Measurements from ENCODE around the gene DEGS2.

DEGS2 gene

GRCh38 chr14:100145682-100146464 is 13.6 kb downstream of the DEGS2 start:
- TF ChIP-seq CTCF (IDR thresholded peaks at IDR 0.05; ENCODE audit: borderline replicate concordance, insufficient read depth, low read depth, low read length), result no peak

GRCh38 chr14:100144996-100145646 is 14.3 kb downstream of the DEGS2 start:
- H3K4me3 ChIP-seq (ENCODE audit: low read depth, low read length), result no peak overlapping the region
- TF ChIP-seq CTCF (IDR thresholded peaks at IDR 0.05; ENCODE audit: borderline replicate concordance, insufficient read depth, low read depth, low read length), result no peak

More at GRCh38 chr14:100145682-100146464, 13.6 kb downstream of the DEGS2 start:
- no peak overlapping the region for H3K4me3 ChIP-seq (ENCODE audit: low read depth, low read length)

DNA sequence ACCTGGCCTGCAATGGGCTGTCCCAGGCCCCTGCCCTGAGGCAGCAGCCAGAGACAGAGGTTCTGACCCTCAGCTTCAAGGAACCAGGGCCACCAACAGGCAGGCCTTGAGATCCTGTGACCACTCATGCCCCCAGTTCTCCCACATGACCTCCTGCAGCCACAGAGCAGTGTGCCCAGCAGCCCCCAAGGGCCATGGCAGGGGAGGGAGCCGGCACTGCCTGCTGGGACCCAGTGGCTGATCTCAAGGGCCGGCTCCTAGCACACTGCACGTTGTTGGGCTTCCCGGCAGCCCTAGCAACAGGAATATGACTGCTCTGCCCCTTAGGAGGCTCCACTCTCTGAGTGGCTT is 14.8 kb downstream of the DEGS2 start:
- no peak overlapping the region for H3K4me3 ChIP-seq (ENCODE audit: low read depth, low read length)
- TF ChIP-seq CTCF (IDR thresholded peaks at IDR 0.05; ENCODE audit: borderline replicate concordance, insufficient read depth, low read depth, low read length), result no peak

DNA sequence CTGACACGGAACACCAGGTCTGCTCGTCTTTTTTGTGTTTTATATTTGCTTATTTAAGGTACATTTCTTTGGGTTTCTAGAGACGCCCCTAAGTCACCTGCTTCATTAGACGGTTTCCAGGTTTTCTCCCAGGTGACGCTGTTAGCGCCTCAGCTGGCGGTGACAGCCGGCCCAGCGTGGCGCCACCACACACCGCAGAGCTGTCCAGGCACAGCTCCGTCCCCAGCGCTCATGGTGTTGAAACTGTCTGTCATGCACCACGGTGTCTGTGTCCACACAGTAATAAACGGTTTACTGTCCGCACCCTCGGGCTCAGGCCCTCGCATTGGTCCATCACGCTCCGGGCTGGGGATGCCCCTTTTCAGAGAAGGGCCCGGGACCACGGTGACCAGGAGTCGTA is 15.5 kb downstream of the DEGS2 start:
- TF ChIP-seq CTCF (IDR thresholded peaks at IDR 0.05; ENCODE audit: borderline replicate concordance, insufficient read depth, low read depth, low read length), result no peak
- no peak overlapping the region for H3K4me3 ChIP-seq (ENCODE audit: low read depth, low read length)

DNA sequence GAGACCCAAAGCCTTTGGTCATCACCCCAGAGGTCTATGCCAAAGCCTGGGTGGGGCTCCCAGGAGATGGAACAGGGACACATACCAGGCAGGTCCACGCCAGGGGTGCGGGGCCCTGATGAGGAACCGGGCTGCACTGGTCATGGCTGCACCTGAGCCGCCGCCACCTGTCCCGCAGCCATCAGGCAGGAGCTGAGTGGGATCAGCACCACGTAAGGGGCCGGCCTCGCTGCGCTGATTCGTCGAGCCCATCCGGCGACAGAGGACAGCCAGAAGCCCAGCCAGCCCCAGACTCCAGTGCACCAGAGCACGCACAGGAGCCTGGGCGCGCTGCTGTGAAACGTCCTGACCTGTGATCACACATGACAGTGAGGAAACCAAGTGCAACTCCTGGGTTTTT is 15.9 kb downstream of the DEGS2 start:
- no peak for TF ChIP-seq CTCF (IDR thresholded peaks at IDR 0.05; ENCODE audit: borderline replicate concordance, insufficient read depth, low read depth, low read length)
- H3K4me3 ChIP-seq (ENCODE audit: low read depth, low read length), result no peak overlapping the region

DNA sequence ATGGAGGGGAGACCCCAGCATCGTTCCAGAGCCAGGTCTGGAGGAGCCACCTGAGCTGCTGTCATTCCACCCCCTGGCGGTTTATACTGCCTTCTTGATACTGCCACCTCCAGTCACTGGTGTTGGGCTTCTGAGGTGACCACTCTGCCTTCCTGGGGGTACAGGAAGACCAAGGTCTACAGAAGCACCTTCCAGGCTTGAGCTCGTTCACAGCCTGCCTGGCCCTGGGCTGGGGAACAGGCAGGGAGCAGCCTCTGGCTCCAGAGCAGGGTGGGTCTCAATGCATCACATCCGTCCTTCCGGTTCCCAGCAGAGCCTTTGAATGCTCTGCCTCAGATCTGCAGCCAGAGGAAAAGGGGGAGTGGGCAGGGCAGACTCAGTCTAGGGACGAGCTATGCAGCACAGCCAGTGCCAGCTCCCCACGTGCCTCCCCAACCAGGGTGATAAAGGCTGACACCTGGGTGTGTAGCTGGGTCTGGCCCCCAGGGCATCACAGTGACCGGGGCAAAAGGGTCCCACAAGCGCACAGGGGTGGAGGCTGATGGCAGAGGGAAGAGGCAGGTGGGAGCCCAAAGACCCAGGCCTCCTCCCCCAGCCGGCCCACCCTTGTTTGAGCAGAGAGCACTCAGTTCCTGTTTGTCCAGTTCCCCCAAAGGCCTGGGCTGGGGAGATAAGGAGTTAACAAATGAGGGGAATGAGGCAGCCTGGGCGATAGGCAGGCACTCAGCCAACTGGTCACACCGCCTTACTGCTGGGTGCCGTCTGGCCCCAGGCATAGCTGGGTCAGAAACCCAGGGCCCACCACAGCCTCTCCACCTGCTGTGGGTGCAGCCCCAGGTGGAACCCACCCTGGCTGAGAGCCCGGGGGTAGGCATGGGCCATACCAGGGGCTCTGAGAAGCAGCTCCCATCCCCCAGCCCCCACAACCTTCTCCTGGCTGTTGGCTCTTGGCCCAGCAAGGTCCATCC is 17.1 kb downstream of the DEGS2 start:
- no peak for TF ChIP-seq CTCF (IDR thresholded peaks at IDR 0.05; ENCODE audit: borderline replicate concordance, insufficient read depth, low read depth, low read length)

More for the DNA sequence above, 17.1 kb downstream of the DEGS2 start:
- no peak overlapping the region for H3K4me3 ChIP-seq (ENCODE audit: low read depth, low read length)

All from GM12875 (cell line).